ENCODE data around the gene ATP2B3.

GRCh38 chrX:153600032-153600373 is 82.6 kb downstream of the ATP2B3 start:
- TF ChIP-seq POLR2A (IDR thresholded peaks at IDR 0.05; ENCODE audit: low read depth, low read length): no peak
- no peak for TF ChIP-seq TAF1 (IDR thresholded peaks at IDR 0.05; ENCODE audit: low read depth, low read length)
